SK-MEL-5 (cell line): ENCODE data around the gene RHOJ. TPM values are rescaled to one million over a fixed set of nuclear protein-coding genes. Genes with fewer than 3 reads are reported as not detected.

ENCODE experiments used
- DNase-seq: peaks from one replicate; pipeline ENCODE4 v3.0.0-alpha.2; 2016; ENCODE audit warnings: low read depth, low spot score
- in situ Hi-C: cut with HindIII; loops from 2 replicates; pipeline ENCODE4 v1.10.0; 2016; ENCODE audit warnings: low sequenced_read_pairs, high pct_unique_total_duplicates, low pct_unique_long_range_greater_than_20kb
- total RNA-seq: library from RNA; depleted of rRNA; stranded (reverse); fragments of >200 nt; shearing (Covaris generic); gene quantifications from 2 replicates; pipeline ENCODE4 v1.2.3, GENCODE V29; 2014; rRNA removed

RHOJ gene
- total RNA-seq, 1 experiment from 2014 or later: 7.3 TPM

DNA sequence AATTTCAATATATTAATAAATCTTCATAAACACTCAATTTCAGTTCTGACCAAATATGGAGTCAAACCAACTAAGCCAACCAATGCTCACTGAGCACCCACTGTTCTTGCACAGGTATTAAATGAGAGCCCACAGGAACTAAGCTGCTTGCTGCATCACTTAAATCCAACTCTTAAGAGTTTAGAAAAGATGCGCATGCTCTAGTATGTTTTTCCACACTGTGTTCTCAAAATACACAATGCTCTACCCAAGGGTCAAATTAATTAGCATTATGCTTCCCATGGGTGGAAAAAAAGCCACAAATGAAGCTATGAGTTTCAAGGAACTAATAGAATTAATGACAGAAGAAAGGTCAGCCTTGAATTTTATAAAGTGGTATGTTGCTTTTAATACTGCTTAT, 118.2 kb downstream of the RHOJ start:
- no peak for DNase-seq
- in situ Hi-C loops: no loop called here

DNA sequence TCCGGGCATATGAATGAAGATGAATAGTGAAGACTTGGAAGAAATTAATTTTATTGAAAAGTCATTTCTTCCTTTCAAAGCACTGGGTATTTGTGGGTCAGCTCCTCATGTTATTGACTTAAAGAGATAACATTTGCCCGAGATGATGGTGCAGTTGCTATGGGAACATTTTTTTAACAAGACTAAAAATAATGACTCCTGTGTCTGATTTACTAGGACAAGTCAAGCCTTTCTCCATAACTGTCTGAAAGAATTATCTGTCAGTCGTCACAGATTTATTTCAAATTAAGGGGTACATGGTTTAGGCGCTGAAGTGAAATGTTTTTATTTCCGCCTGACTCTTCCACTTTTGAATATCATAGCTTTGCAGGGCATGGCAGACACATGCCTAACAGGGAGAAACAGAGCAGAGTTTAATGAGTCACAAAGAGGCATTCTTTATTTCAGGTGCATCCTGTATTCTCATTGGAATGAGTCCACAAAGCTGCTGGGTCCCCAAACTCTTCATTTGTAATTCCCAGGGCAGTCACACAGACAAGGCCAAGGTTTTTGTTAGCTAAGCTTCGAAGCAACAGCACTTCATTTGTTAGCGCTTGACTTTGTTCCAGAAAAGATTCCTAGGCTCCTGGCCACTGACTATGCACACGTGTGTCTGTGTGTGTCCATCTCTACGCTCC, 118.8 kb downstream of the RHOJ start:
- DNase-seq: no peak
- in situ Hi-C loops: no loop called here

DNA sequence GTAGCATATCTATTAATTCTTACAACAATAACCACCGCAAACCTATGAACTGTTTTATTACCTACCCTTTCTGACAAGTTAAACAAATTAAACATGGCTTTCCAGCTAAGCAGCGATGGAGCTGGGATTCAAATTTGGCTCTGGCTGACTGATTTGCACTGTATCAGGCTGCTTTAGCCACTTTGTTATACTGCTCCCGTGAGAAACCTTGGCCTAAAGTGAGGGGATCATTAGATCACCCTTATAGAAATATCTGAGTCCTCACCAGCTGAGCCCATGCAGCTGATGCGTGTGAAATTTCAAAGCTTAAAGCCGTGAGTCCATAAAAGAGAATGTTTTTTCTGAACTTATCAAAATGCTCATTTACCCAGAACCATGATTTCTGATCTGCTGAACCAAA, 122.6 kb downstream of the RHOJ start:
- no peak for DNase-seq
- in situ Hi-C loops: no loop called here

DNA sequence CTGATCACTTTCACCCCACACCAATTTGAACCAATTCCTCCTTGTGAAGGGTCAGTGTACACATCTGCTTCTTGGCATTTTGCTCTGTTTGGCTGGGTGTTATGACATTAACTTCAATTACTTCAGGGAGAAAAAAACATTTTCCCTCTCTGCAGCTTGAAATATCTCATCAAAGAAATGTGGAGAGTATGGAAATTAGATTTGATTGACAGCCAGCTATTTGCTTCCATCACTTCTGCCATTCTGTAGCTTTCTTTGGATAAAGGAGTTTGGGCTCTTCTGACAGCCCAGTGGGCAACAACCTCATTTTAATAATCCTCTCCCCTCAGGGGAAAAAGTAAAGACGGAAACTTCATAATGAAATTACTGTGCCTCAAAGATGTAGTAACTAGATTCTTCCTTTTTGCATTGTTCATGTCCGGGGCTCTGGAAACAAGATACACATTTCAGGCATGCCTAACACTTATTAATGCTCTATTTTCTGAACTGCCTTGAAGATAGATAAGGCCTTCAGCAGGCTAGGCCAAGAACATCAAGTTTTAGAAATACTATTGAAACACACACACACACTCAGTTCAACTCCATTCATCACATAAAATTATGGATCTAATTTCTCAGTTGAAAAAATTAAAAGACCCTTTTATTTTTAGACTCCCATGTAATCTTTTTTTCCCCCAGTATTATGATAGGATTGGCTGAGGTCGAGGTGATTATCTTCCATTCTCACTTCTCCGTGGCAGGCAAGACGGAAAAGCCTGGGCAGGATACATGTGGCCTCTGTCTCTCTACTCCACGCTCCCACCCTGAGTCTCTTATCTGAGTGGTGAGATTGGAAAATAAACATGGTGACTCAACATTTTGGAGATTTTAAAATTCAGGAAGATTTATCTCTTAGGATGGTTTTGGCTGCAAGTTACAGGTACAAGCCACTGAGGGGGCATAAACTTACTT, 124.8 kb downstream of the RHOJ start:
- in situ Hi-C loops: no loop called here
- no peak for DNase-seq

DNA sequence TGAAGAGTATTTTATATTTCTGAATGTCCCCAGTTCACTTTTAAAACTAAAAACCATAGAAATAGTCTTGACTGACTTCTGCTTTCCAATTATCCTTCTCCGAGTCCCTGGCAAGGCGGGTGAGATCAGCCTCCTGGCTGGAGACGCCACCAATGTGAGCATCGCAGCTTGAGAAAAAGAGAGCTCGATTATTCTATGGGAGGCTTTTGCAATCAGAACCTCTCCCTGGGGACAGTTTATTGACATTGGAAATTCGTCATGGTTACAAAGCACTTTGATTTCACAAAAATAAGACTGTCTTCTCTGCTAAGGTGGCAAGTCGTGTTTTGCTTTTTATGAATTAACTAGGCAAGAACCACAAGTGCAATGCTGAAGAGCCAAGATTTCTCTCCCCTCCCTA, 138.1 kb downstream of the RHOJ start:
- DNase-seq: peak; percentile 28

More for the DNA sequence above, 138.1 kb downstream of the RHOJ start:
- in situ Hi-C loops: no loop called here

Other genes with a start within 250 kb of the RHOJ start
- gene KCNH5, start 159.0 kb upstream of the RHOJ start, total RNA-seq: 1.9 TPM in 2 replicates
- gene GPHB5, start 114.5 kb downstream of the RHOJ start, total RNA-seq: not detected in 2 replicates